Neural cell (in vitro differentiated cells): ENCODE results near the gene RPTN. TPM values are rescaled to one million over a fixed set of nuclear protein-coding genes. Genes with fewer than 3 reads are reported as not detected.

ENCODE experiments used
- H2AFZ ChIP-seq: fragments of 200-600, 300-800 bp; sonication (generic), shearing (Covaris generic); 2 replicates; pipeline ENCODE4 v1.6.0; 2014; ENCODE audit warnings: low read depth, mild to moderate bottlenecking, antibody characterized with exemption, low read length, moderate library complexity
- H3F3A ChIP-seq: fragments of 200-600 bp; shearing (Covaris generic); 2 replicates; pipeline ENCODE4 v1.6.1; 2016; ENCODE audit warnings: mild to moderate bottlenecking, moderate library complexity, mixed read lengths, antibody characterized with exemption, low read length; ENCODE audit not compliant: insufficient read depth, poor library complexity, severe bottlenecking
- H3K27ac ChIP-seq: fragments of 200-600, 300-800 bp; sonication (generic), shearing (Covaris generic); 2 replicates; pipeline ENCODE4 v1.5.1; 2014; ENCODE audit warnings: mild to moderate bottlenecking, low read length, moderate library complexity
- H3K27me3 ChIP-seq: fragments of 300-800, 200-600 bp; sonication (generic), shearing (Covaris generic); 2 replicates; pipeline ENCODE4 v1.6.0; 2014; ENCODE audit warnings: mild to moderate bottlenecking, low read depth, low read length, moderate library complexity; ENCODE audit not compliant: insufficient read depth
- H3K36me3 ChIP-seq: fragments of 300-800, 200-600 bp; sonication (generic), shearing (Covaris generic); 2 replicates; pipeline ENCODE4 v1.5.1; 2014; ENCODE audit warnings: mild to moderate bottlenecking, antibody characterized with exemption, low read length, moderate library complexity; ENCODE audit not compliant: insufficient read depth
- H3K4me2 ChIP-seq: fragments of 300-800, 200-600 bp; sonication (generic), shearing (Covaris generic); 2 replicates; pipeline ENCODE4 v1.6.0; 2014; ENCODE audit warnings: mild to moderate bottlenecking, low read length
- H3K4me3 ChIP-seq: fragments of 300-800, 200-600 bp; sonication (generic), shearing (Covaris generic); 2 replicates; pipeline ENCODE4 v1.5.1; 2014; ENCODE audit warnings: mild to moderate bottlenecking, low read length, moderate library complexity
- H3K79me2 ChIP-seq: fragments of 200-600 bp; shearing (Covaris generic); replicated peaks from 2 replicates; pipeline ENCODE4 v1.6.0; 2014; ENCODE audit warnings: mild to moderate bottlenecking, low read length, moderate library complexity; ENCODE audit not compliant: insufficient read depth
- H3K9ac ChIP-seq: fragments of 300-800, 200-600 bp; sonication (generic), shearing (Covaris generic); 2 replicates; pipeline ENCODE4 v1.6.1; 2016; ENCODE audit warnings: mild to moderate bottlenecking, low read length, mixed read lengths
- H3K9me2 ChIP-seq: fragments of 200-600 bp; shearing (Covaris generic); 2 replicates; pipeline ENCODE4 v1.6.1; 2016; ENCODE audit warnings: mild to moderate bottlenecking, low read length, mixed read lengths; ENCODE audit not compliant: insufficient read depth
- H3K9me3 ChIP-seq: fragments of 200-600, 300-800 bp; sonication (generic), shearing (Covaris generic); 2 replicates; pipeline ENCODE4 v1.6.1; 2016; ENCODE audit warnings: mild to moderate bottlenecking, mixed run types, low read length, moderate library complexity, mixed read lengths
- H4K20me1 ChIP-seq: fragments of 200-600 bp; shearing (Covaris generic); 2 replicates; pipeline ENCODE4 v1.6.1; 2016; ENCODE audit warnings: mild to moderate bottlenecking, mixed run types; ENCODE audit not compliant: insufficient read depth
- CTCF ChIP-seq: fragments of 450-650 bp; IDR thresholded peaks from 2 replicates; pipeline ENCODE4 v1.5.1; 2014; ENCODE audit warnings: antibody characterized with exemption, mild to moderate bottlenecking, moderate library complexity; ENCODE audit not compliant: poor library complexity, severe bottlenecking
- EP300 ChIP-seq: fragments of 450-650 bp; conservative IDR thresholded peaks from 2 replicates; pipeline ENCODE4 v1.6.1; 2014; ENCODE audit warnings: antibody characterized with exemption, mild to moderate bottlenecking, moderate library complexity; ENCODE audit not compliant: poor library complexity, severe bottlenecking
- EZH2 ChIP-seq: fragments of 200-600, 300-800 bp; shearing (Covaris generic), sonication (generic); IDR thresholded peaks from 2 replicates; pipeline ENCODE4 v1.6.1; 2014; ENCODE audit warnings: antibody characterized with exemption, low read length, borderline replicate concordance, mild to moderate bottlenecking; ENCODE audit not compliant: insufficient read depth, poor library complexity, severe bottlenecking
- MXI1 ChIP-seq: fragments of 450-650 bp; conservative IDR thresholded peaks from 2 replicates; pipeline ENCODE4 v1.6.1; 2014; ENCODE audit warnings: antibody characterized with exemption, mild to moderate bottlenecking; ENCODE audit not compliant: poor library complexity, severe bottlenecking
- POLR2AphosphoS5 ChIP-seq: IDR thresholded peaks from 2 replicates; pipeline ENCODE4 v1.6.1; 2012
- RAD21 ChIP-seq: fragments of 450-650 bp; conservative IDR thresholded peaks from 2 replicates; pipeline ENCODE4 v1.6.1; 2014; ENCODE audit warnings: antibody characterized with exemption, mild to moderate bottlenecking, moderate library complexity
- REST ChIP-seq: IDR thresholded peaks from 2 replicates; pipeline ENCODE4 v1.6.1; 2012; ENCODE audit warnings: borderline replicate concordance
- SMC3 ChIP-seq: fragments of 450-650 bp; conservative IDR thresholded peaks from 2 replicates; pipeline ENCODE4 v1.6.1; 2014; ENCODE audit warnings: antibody characterized with exemption, mild to moderate bottlenecking, moderate library complexity; ENCODE audit not compliant: poor library complexity
- TAF1 ChIP-seq: IDR thresholded peaks from 2 replicates; pipeline ENCODE4 v1.6.1; 2012; ENCODE audit warnings: low read depth
- polyA plus RNA-seq: library from polyadenylated mRNA; depleted of rRNA; stranded (reverse); fragments of >200 nt; gene quantifications from 2 replicates; pipeline ENCODE4 v1.2.3, GENCODE V29; 2014

RPTN gene
- polyA plus RNA-seq, 1 donor from 2014 or later, result not detected

- Histone ChIP-seq H3K9me2 (no peaks in the 10 kb centered on the region), H2AFZ (peak overlapping the region; percentile 85), H3K27ac (peak overlapping the region; percentile 66), H3F3A (no peaks in the 10 kb centered on the region), H4K20me1 (no peaks in the 10 kb centered on the region), H3K79me2 (no peaks in the 10 kb centered on the region), H3K9me3 (peaks cover 37% of the 10 kb centered on the region), H3K4me2 (peak overlapping the region; percentile 17), H3K27me3 (peaks cover 60% of the 10 kb centered on the region), H3K4me3 (peak overlapping the region; percentile 66), H3K36me3 (no peaks in the 10 kb centered on the region), H3K9ac (peak overlapping the region; percentile 57)
- TF ChIP-seq EP300, result no peak
- no peak for TF ChIP-seq MXI1
- TF ChIP-seq RAD21, result no peak
- peak; percentile 15 for TF ChIP-seq REST
- TF ChIP-seq SMC3, result no peak
- TF ChIP-seq CTCF, result no peak
- no peak for TF ChIP-seq TAF1
- peak; percentile 27 for TF ChIP-seq POLR2AphosphoS5
- TF ChIP-seq EZH2, result no peak
Observed at GRCh38 chr1:152111515-152111968, 47.5 kb downstream of the RPTN start.

- Histone ChIP-seq H3K9me3 (peaks cover 37% of the 10 kb centered on the region), H3K9me2 (no peaks in the 10 kb centered on the region), H3K36me3 (no peaks in the 10 kb centered on the region), H3K4me2 (peak overlapping the region; percentile 17), H3F3A (no peaks in the 10 kb centered on the region), H3K27ac (peak overlapping the region; percentile 66), H3K79me2 (no peaks in the 10 kb centered on the region), H3K4me3 (peak overlapping the region; percentile 66), H3K9ac (peak overlapping the region; percentile 57), H4K20me1 (no peaks in the 10 kb centered on the region), H2AFZ (peak overlapping the region; percentile 85), H3K27me3 (peaks cover 60% of the 10 kb centered on the region)
- no peak for TF ChIP-seq MXI1
- TF ChIP-seq SMC3, result no peak
- no peak for TF ChIP-seq EZH2
- no peak for TF ChIP-seq REST
- TF ChIP-seq RAD21, result no peak
- no peak for TF ChIP-seq POLR2AphosphoS5
Observed at GRCh38 chr1:152110860-152111514, 48.0 kb downstream of the RPTN start.
